Activated naive CD8-positive, alpha-beta T cell treated with anti-CD3 and anti-CD28 coated beads, Interleukin-2, amount 50 U/mL, for 24 hours (primary cell): ENCODE results near the gene TUBG2.

Source experiments
- ATAC-seq: fragments of 150-1000 bp; cut with Tn5 transposase; one replicate; pipeline ENCODE4 v1.10.0; 2021
- DNase-seq: peaks from one replicate; pipeline ENCODE4 v3.0.0; 2021
- H3K27ac Mint-ChIP-seq: one replicate; pipeline ENCODE4 v1.8.0; 2021; ENCODE audit warnings: mild to moderate bottlenecking, mixed read lengths
- H3K27me3 Mint-ChIP-seq: one replicate; pipeline ENCODE4 v1.8.0; 2021; ENCODE audit warnings: mixed read lengths
- H3K36me3 Mint-ChIP-seq: one replicate; pipeline ENCODE4 v1.8.0; 2021; ENCODE audit warnings: low read depth, mixed read lengths
- H3K4me1 Mint-ChIP-seq: one replicate; pipeline ENCODE4 v1.8.0; 2021; ENCODE audit warnings: mixed read lengths
- H3K4me3 Mint-ChIP-seq: one replicate; pipeline ENCODE4 v1.8.0; 2021; ENCODE audit warnings: mild to moderate bottlenecking, moderate library complexity, mixed read lengths
- H3K9me3 Mint-ChIP-seq: one replicate; pipeline ENCODE4 v1.8.0; 2021; ENCODE audit warnings: mixed read lengths

TUBG2 gene

DNA sequence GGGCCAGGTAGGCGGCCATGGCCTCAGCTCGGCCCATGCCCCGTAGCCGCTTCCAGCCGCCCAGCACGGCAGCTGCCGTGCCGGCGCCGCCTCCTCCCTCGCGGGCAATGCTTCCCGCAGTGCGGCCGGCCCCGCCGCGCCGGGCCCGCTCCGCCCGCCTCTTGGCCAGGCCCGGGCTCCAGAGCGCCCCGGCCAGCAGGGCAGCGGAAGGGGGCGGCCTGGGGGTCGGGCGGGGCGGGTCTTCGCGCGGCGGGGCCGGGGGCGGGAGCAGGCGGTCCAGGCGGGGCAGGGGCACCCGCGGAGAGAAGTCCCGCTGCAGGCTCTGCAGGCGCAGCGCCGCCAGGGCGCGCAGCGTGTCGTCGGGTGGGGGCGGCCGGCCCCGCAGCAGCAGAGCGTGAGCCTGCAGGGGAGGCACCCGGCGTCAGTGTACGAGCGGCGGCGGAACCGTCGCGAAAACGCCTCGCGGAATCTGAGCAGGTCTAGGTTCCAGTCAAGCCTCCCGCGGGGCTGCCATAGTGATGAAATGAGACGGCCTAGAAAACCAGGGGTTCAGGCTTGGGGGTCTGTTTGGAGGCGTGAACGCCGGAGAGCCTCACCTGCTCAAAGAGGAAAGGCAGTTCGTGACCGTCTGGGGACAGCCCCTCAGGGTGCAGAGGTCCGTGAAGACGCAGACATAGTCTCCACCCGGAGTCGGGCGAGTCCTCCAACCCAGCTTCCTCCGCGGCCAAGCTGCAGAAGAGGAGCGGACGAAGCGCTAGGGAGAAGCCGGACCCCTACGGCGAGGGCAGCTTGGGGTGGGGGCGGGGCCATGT lies 11.1 kb downstream of the TUBG2 start:
- Mint-ChIP-seq H3K27me3 (peaks cover 50% of the 10 kb centered on the region), H3K9me3 (no peaks in the 10 kb centered on the region), H3K36me3 (peaks cover 2% of the 10 kb centered on the region), H3K27ac (no peak overlapping the region), H3K4me3 (peak overlapping the region; percentile 55), H3K4me1 (peaks cover 25% of the 10 kb centered on the region)
- ATAC-seq = no peak
- peak; percentile 51 for DNase-seq

- DNase-seq (no peak), ATAC-seq (no peak)
- Mint-ChIP-seq H3K36me3 (no peaks in the 10 kb centered on the region), H3K9me3 (no peaks in the 10 kb centered on the region), H3K4me1 (peaks cover 25% of the 10 kb centered on the region), H3K27me3 (peaks cover 54% of the 10 kb centered on the region), H3K27ac (no peak overlapping the region), H3K4me3 (peak overlapping the region; percentile 55)
Measured at GRCh38 chr17:42670789-42671657, 11.9 kb downstream of the TUBG2 start.

DNA sequence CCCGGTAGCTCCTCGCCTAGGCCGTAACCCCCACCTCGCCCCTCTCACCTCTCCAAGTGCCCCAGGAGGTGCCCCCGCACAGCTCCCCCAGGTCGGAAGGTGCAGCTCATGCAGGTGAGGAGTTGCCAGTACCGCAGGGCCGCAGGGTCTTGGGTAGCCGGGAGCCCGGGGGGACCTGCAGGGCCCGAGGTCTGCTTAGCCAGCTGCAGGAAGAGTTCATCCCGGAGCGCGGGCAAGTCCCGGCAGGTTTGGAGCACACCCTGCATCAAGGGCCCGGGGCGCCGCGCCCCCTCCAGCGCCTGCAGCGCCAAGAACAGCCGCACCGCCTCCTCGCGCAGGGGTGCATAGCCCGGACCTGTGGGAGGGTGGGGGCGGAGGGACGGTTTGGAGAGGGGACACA lies 13.0 kb downstream of the TUBG2 start:
- H3K36me3 Mint-ChIP-seq = no peaks in the 10 kb centered on the region
- DNase-seq = no peak
- H3K27ac Mint-ChIP-seq = no peak overlapping the region
- H3K9me3 Mint-ChIP-seq = no peaks in the 10 kb centered on the region
- H3K27me3 Mint-ChIP-seq = peaks cover 60% of the 10 kb centered on the region
- no peak for ATAC-seq
- no peak overlapping the region for H3K4me3 Mint-ChIP-seq
- peaks cover 30% of the 10 kb centered on the region for H3K4me1 Mint-ChIP-seq

- H3K27ac Mint-ChIP-seq = no peak overlapping the region
- ATAC-seq (no peak), DNase-seq (no peak)
- no peak overlapping the region for H3K4me3 Mint-ChIP-seq
- no peaks in the 10 kb centered on the region for H3K9me3 Mint-ChIP-seq
- H3K4me1 Mint-ChIP-seq = peaks cover 40% of the 10 kb centered on the region
- H3K27me3 Mint-ChIP-seq = peaks cover 60% of the 10 kb centered on the region
- H3K36me3 Mint-ChIP-seq = no peaks in the 10 kb centered on the region
Measured at GRCh38 chr17:42673266-42673884, 14.3 kb downstream of the TUBG2 start.

DNA sequence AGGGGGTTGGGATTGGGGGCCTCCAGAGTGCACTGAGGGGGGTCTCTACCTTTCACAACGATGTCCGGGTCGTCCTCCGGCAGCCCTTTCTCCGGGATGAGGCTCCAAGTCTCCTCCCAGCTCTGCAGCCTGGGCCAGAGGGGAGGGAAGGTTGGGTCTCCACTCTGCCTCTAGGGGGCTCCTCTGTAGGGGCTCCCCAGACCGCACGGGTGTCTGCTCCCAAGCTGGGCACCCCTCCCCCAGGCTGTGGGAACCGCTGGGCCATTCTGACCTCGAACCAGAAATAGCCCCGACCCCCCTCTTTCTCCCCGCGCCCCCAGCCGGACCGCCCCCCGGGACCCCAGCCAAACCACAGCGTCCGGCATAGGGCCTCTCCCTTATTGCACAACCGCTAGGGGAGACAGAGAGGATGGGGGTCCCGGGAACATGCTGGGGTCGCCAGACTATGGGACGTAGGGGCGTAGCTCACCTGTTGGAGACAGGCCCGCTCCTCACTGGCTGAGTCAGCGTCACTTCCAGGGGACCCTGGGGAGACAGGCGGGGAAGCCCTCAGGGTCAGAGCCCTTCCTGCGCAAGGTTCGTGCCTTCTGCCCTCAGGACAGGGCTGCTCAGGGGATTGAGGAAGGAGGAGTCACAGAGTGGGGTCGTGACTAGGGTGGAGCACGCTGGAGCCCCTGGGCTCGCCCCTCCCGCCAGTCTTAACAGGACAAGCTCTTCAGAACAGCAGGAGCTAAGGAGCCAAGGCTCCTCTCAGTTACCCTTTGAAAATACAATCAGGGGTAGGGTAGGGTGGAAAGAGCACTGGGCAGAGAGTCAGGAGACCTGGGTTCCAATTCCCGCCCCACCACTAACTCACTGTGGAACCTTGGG lies 15.0 kb downstream of the TUBG2 start:
- Mint-ChIP-seq H3K27me3 (peaks cover 55% of the 10 kb centered on the region), H3K27ac (no peak overlapping the region), H3K9me3 (no peaks in the 10 kb centered on the region), H3K4me1 (peaks cover 47% of the 10 kb centered on the region), H3K36me3 (no peaks in the 10 kb centered on the region), H3K4me3 (no peak overlapping the region)
- ATAC-seq (no peak), DNase-seq (peak; percentile 40)

GRCh38 chr17:42674755-42675347 lies 15.8 kb downstream of the TUBG2 start:
- peaks cover 50% of the 10 kb centered on the region for H3K27me3 Mint-ChIP-seq

GRCh38 chr17:42675348-42675964 lies 16.4 kb downstream of the TUBG2 start:
- peaks cover 50% of the 10 kb centered on the region for H3K27me3 Mint-ChIP-seq
- no peak for ATAC-seq

More at GRCh38 chr17:42674755-42675347, 15.8 kb downstream of the TUBG2 start:
- Mint-ChIP-seq H3K9me3 (no peaks in the 10 kb centered on the region), H3K4me1 (peaks cover 53% of the 10 kb centered on the region), H3K36me3 (no peaks in the 10 kb centered on the region), H3K27ac (no peak overlapping the region), H3K4me3 (no peak overlapping the region)
- no peak for ATAC-seq
- no peak for DNase-seq

DNA sequence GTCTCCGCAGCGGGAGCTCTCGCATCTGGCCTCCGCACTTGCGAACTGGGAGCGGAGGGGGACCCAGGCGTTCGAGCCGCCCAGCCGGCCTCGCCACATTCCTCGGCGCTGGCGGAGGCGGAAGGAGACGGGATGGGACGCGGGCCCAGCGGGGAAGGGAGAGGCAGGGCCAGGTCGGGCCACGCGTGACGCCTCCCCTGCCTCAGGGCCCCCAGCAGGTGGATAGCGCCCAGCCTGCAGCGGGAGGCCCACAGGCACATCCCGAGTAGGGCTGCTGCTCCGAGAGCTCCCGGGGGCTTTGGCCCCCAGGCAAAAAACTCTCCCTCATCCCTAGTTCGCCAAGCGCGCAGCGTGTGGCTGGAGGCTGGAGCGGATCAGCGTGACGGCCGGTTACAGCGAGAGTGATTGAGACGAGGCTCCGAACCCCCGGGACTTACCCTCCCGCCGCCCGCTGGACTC lies 16.9 kb downstream of the TUBG2 start:
- ATAC-seq (no peak), DNase-seq (no peak)
- H3K27me3 Mint-ChIP-seq = peaks cover 47% of the 10 kb centered on the region
- H3K9me3 Mint-ChIP-seq = no peaks in the 10 kb centered on the region
- peak overlapping the region; percentile 55 for H3K4me3 Mint-ChIP-seq
- no peak overlapping the region for H3K27ac Mint-ChIP-seq
- no peaks in the 10 kb centered on the region for H3K36me3 Mint-ChIP-seq
- peaks cover 51% of the 10 kb centered on the region for H3K4me1 Mint-ChIP-seq

More at GRCh38 chr17:42675348-42675964, 16.4 kb downstream of the TUBG2 start:
- no peak overlapping the region for H3K4me3 Mint-ChIP-seq
- H3K4me1 Mint-ChIP-seq = peaks cover 53% of the 10 kb centered on the region
- no peak for DNase-seq
- no peaks in the 10 kb centered on the region for H3K36me3 Mint-ChIP-seq
- no peak overlapping the region for H3K27ac Mint-ChIP-seq
- no peaks in the 10 kb centered on the region for H3K9me3 Mint-ChIP-seq

GRCh38 chr17:42676424-42677011 lies 17.4 kb downstream of the TUBG2 start, which contains the start of gene PLEKHH3:
Gene PLEKHH3, minus strand, starts transcription at chr17:42676994. Its CDS starts 431 bp downstream, at chr17:42676563.
- Mint-ChIP-seq H3K4me1 (peaks cover 51% of the 10 kb centered on the region), H3K9me3 (no peaks in the 10 kb centered on the region), H3K4me3 (peak within 1 kb of the TSS; percentile 74), H3K27me3 (peaks cover 45% of the 10 kb centered on the region), H3K36me3 (no peaks in the 10 kb centered on the region), H3K27ac (peak within 1 kb of the TSS; percentile 64)
- DNase-seq (peak; percentile 29), ATAC-seq (no peak)

GRCh38 chr17:42677012-42677857 lies 18.2 kb downstream of the TUBG2 start:
- Mint-ChIP-seq H3K4me1 (peaks cover 54% of the 10 kb centered on the region), H3K27ac (peak overlapping the region; percentile 64), H3K9me3 (no peaks in the 10 kb centered on the region), H3K36me3 (no peaks in the 10 kb centered on the region), H3K4me3 (peak overlapping the region; percentile 74), H3K27me3 (peaks cover 48% of the 10 kb centered on the region)
- ATAC-seq (peak; percentile 79), DNase-seq (peak; percentile 99)

DNA sequence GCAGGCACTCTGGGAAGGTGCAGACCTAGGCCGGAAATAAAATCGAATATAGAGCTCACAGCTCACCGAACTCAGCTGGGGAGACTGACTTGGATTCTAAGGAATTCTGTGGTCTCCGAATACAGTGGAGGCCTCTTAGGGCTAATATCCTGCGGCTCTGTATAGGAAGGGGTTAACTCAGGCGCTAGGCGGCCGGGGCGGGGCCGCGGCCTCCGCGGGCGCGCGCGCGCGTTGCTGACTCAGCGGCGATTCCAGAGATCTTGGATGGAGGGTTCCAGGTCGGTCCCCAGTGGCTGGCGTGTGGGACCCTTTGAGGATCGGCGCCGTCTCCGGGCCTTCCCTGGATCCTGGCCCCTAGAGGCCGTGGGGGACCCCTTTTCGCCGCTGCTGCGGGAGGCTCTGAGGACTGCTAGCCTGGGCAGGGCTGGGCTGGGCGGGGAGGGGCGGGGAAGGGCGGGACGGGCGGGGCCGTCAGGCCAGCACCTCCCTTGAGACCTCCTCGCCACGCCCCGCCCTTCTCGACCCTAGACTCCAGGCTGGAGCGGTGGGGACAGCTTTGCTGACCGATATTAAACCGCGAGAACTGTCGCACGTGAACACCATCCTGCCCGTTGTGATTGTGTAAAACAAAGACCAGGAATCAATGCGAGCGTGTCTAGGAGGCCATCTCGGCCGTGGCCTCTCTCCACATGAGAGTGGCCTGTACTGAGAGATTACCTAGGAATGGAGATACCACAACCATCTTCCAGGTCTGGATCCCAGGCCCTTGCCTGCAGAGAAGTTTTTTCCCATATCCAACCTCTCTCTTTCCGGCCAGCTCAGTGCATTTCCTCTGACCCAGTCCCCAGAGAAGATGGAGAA lies 19.1 kb downstream of the TUBG2 start:
- DNase-seq (peak; percentile 82), ATAC-seq (peak; percentile 16)
- no peaks in the 10 kb centered on the region for H3K9me3 Mint-ChIP-seq
- H3K4me3 Mint-ChIP-seq = peak overlapping the region; percentile 74
- no peaks in the 10 kb centered on the region for H3K36me3 Mint-ChIP-seq
- H3K27ac Mint-ChIP-seq = peak overlapping the region; percentile 23
- H3K27me3 Mint-ChIP-seq = peaks cover 47% of the 10 kb centered on the region
- H3K4me1 Mint-ChIP-seq = peaks cover 62% of the 10 kb centered on the region
